CD14-positive monocyte (primary cell): ENCODE data around the gene UBE2J2. TPM values are rescaled to one million over a fixed set of nuclear protein-coding genes. Genes with fewer than 3 reads are reported as not detected.

ENCODE experiments used
- DNase-seq, 3 donors: peaks; one replicate each; pipeline ENCODE4 v3.0.0-alpha.2; 2011 to 2022
- H2AFZ ChIP-seq: 2 replicates; pipeline ENCODE4 v1.6.0; 2012; ENCODE audit warnings: mild to moderate bottlenecking, low read depth, low read length, inconsistent platforms; ENCODE audit not compliant: insufficient read depth, poor library complexity, severe bottlenecking
- H3K27ac ChIP-seq, 2 donors: 1 replicate in 1 of 2; 2 replicates in 1 of 2; pipeline ENCODE4 v1.5.1; 2012 to 2013; ENCODE audit warnings: low read length in 2 of 2, control low read depth in 1 of 2, inconsistent platforms in 1 of 2, low read depth in 1 of 2, mild to moderate bottlenecking in 1 of 2
- H3K27me3 ChIP-seq, 2 donors: one replicate each; pipeline versions ENCODE4 v1.6.0 to v1.6.1; 2011 to 2013; ENCODE audit warnings: low read length in 2 of 2; ENCODE audit not compliant: control insufficient read depth in 2 of 2, insufficient read depth in 2 of 2
- H3K36me3 ChIP-seq, 2 donors: replicated peaks in 1 of 2; 1 replicate in 1 of 2; 2 replicates in 1 of 2; pipeline versions ENCODE4 v1.5.1 to v1.6.1; 2012 to 2013; ENCODE audit warnings: low read length in 2 of 2, control low read depth in 1 of 2, inconsistent platforms in 1 of 2, mild to moderate bottlenecking in 1 of 2; ENCODE audit not compliant: insufficient read depth in 2 of 2, control insufficient read depth in 1 of 2
- H3K4me1 ChIP-seq, 2 donors: 1 replicate in 1 of 2; 2 replicates in 1 of 2; pipeline versions ENCODE4 v1.5.1 to v1.6.1; 2012 to 2013; ENCODE audit warnings: low read length in 2 of 2, control low read depth in 1 of 2, inconsistent platforms in 1 of 2, mild to moderate bottlenecking in 1 of 2, moderate library complexity in 1 of 2; ENCODE audit not compliant: insufficient read depth in 2 of 2, control insufficient read depth in 1 of 2
- H3K4me2 ChIP-seq: replicated peaks from 2 replicates; pipeline ENCODE3; 2012; ENCODE audit warnings: low read length, moderate library complexity, mild to moderate bottlenecking; ENCODE audit not compliant: poor library complexity, severe bottlenecking; ENCODE audit errors: extremely low read depth
- H3K4me3 ChIP-seq, 3 experiments: fragments of 200-600 bp in 1 of 3; sonication (generic) in 1 of 3; replicated peaks in 1 of 3; 1 replicate in 2 of 3; 2 replicates in 1 of 3; pipeline ENCODE4 v1.5.1; 2011 to 2013; ENCODE audit warnings: low read length in 3 of 3, mild to moderate bottlenecking in 3 of 3, control low read depth in 2 of 3, low read depth in 2 of 3, inconsistent platforms in 1 of 3, moderate library complexity in 1 of 3
- H3K79me2 ChIP-seq: 2 replicates; pipeline ENCODE4 v1.6.0; 2012; ENCODE audit warnings: mild to moderate bottlenecking, control low read depth, inconsistent platforms, low read length, moderate library complexity; ENCODE audit not compliant: insufficient read depth
- H3K9ac ChIP-seq: 2 replicates; pipeline ENCODE4 v1.6.0; 2017; ENCODE audit warnings: low read length, mild to moderate bottlenecking; ENCODE audit not compliant: insufficient read depth, poor library complexity, severe bottlenecking
- H3K9me3 ChIP-seq, 2 donors: replicated peaks in 1 of 2; 1 replicate in 1 of 2; 2 replicates in 1 of 2; pipeline versions ENCODE4 v1.5.1 to v1.6.1; 2012 to 2013; ENCODE audit warnings: low read length in 2 of 2, control low read depth in 1 of 2; ENCODE audit not compliant: control insufficient read depth in 1 of 2, insufficient read depth in 1 of 2
- H4K20me1 ChIP-seq: 2 replicates; pipeline ENCODE4 v1.6.0; 2012; ENCODE audit warnings: mild to moderate bottlenecking, low read length, control low read depth, moderate library complexity; ENCODE audit not compliant: insufficient read depth
- H3K27ac Mint-ChIP-seq, 7 donors: one replicate each; pipeline ENCODE4 v1.8.0; 2020; ENCODE audit warnings: mild to moderate bottlenecking in 7 of 7, mixed read lengths in 7 of 7, moderate library complexity in 6 of 7, inconsistent platforms in 2 of 7
- H3K27me3 Mint-ChIP-seq, 3 donors: one replicate each; pipeline ENCODE4 v1.8.0; 2021 to 2022; ENCODE audit warnings: low read depth in 3 of 3, mild to moderate bottlenecking in 3 of 3, mixed read lengths in 3 of 3, moderate library complexity in 3 of 3, inconsistent platforms in 1 of 3
- H3K36me3 Mint-ChIP-seq, 2 donors: one replicate each; pipeline ENCODE4 v1.8.0; 2020; ENCODE audit warnings: mixed read lengths in 2 of 2, inconsistent platforms in 1 of 2, mild to moderate bottlenecking in 1 of 2
- H3K4me1 Mint-ChIP-seq: one replicate; pipeline ENCODE4 v1.8.0; 2020; ENCODE audit warnings: mild to moderate bottlenecking, mixed read lengths
- H3K4me3 Mint-ChIP-seq, 2 donors: one replicate each; pipeline ENCODE4 v1.8.0; 2020; ENCODE audit warnings: mild to moderate bottlenecking in 2 of 2, mixed read lengths in 2 of 2, moderate library complexity in 1 of 2
- H3K9me3 Mint-ChIP-seq, 7 donors: one replicate each; pipeline ENCODE4 v1.8.0; 2020 to 2022; ENCODE audit warnings: mixed read lengths in 7 of 7, mild to moderate bottlenecking in 6 of 7, moderate library complexity in 6 of 7, inconsistent platforms in 2 of 7
- CTCF ChIP-seq: fragments of 200-600 bp; IDR thresholded peaks from one replicate; pipeline ENCODE4 v1.8.0; 2022; ENCODE audit warnings: antibody characterized with exemption, mild to moderate bottlenecking
- WGBS: methylation state at CpG from one replicate; pipeline ENCODE4 v1.1.5; 2013; ENCODE audit warnings: missing lambda C conversion rate; ENCODE audit not compliant: insufficient coverage; 5-methylcytosine and 5-hydroxymethylcytosine counted together
- intact Hi-C, 2 donors: fragments of 100-400 bp; cut with micrococcal nuclease; formaldehyde crosslinking; loops; one replicate each; pipeline versions ENCODE4 v1.15.0 to v1.15.1; 2023
- polyA plus RNA-seq, 3 donors: library from polyadenylated mRNA; depleted of rRNA in 1 of 3; unstranded in 2 of 3; stranded (reverse) in 1 of 3; fragments of 300-500 nt in 2 of 3; fragments of >200 nt in 1 of 3; fragmentation: Illumina TruSeq in 2 of 3; gene quantifications; 1 replicate in 2 of 3; 2 replicates in 1 of 3; pipeline ENCODE4 v1.2.3, GENCODE V29; 2012 to 2021

Gene UBE2J2
- polyA plus RNA-seq, 3 donors = 36.5 to 83.2 (median 72.1) TPM

GRCh38 chr1:1312450-1313314, 39.0 kb upstream of the UBE2J2 start:
- H3K27ac Mint-ChIP-seq = no peak overlapping the region
- no peaks in the 10 kb centered on the region for H3K9me3 ChIP-seq
- no peak overlapping the region for H3K4me3 Mint-ChIP-seq

More at GRCh38 chr1:1312450-1313314, 39.0 kb upstream of the UBE2J2 start:
- DNase-seq = no peak
- peaks cover 57 to 67% of the 10 kb centered on the region in 2 donors for H3K36me3 ChIP-seq
- no peak overlapping the region for H3K27ac ChIP-seq
- H3K4me1 ChIP-seq = peaks cover 8 to 13% of the 10 kb centered on the region in 2 donors
- Mint-ChIP-seq H3K36me3 (peaks cover 33 to 66% of the 10 kb centered on the region in 2 donors), H3K9me3 (no peaks in the 10 kb centered on the region), H3K4me1 (peaks cover 8% of the 10 kb centered on the region), H3K27me3 (no peaks in the 10 kb centered on the region)
- peaks cover 46% of the 10 kb centered on the region for H4K20me1 ChIP-seq
- TF ChIP-seq CTCF = no peak
- WGBS = 97% methylated on average over 49 of the region's 49 CpGs
- intact Hi-C loops = no loop called here
- H3K4me3 ChIP-seq = no peak overlapping the region
- H3K4me2 ChIP-seq = no peak overlapping the region
- H2AFZ ChIP-seq = no peak overlapping the region
- H3K79me2 ChIP-seq = peaks cover 4% of the 10 kb centered on the region
- H3K9ac ChIP-seq = no peak overlapping the region
- no peaks in the 10 kb centered on the region for H3K27me3 ChIP-seq
